GM19324 (cell line): Measurements from ENCODE around the gene CABLES1.
"Not testable (repeated sequence)": the region's sequence is repeated elsewhere in the genome, so short reads cannot be mapped to it uniquely, and the experiment has no call there.

Experiments used
- ATAC-seq: cut with Tn5 transposase; IDR thresholded peaks from one replicate; pipeline ENCODE4 v1.9.1; 2021; ENCODE audit warnings: mild to moderate bottlenecking, moderate library complexity; ENCODE audit not compliant: unreplicated experiment, low FRiP score

The CABLES1 gene

GRCh38 chr18:23109163-23109562 lies 26.1 kb upstream of the CABLES1 start:
- ATAC-seq = not testable (repeated sequence)

GRCh38 chr18:23113576-23113975 lies 21.7 kb upstream of the CABLES1 start:
- no peak for ATAC-seq

GRCh38 chr18:23114171-23114881 lies 21.0 kb upstream of the CABLES1 start:
- no peak for ATAC-seq

- ATAC-seq = no peak
Observed at GRCh38 chr18:23114911-23115310, 20.4 kb upstream of the CABLES1 start.

GRCh38 chr18:23115683-23116096 lies 19.6 kb upstream of the CABLES1 start:
- ATAC-seq = no peak

- no peak for ATAC-seq
Observed at GRCh38 chr18:23121133-23121532, 14.2 kb upstream of the CABLES1 start.

- ATAC-seq = no peak
Observed at GRCh38 chr18:23122334-23123229, 12.7 kb upstream of the CABLES1 start.

- no peak for ATAC-seq
Observed at GRCh38 chr18:23126376-23127056, 8.8 kb upstream of the CABLES1 start.

GRCh38 chr18:23127090-23127489 lies 8.2 kb upstream of the CABLES1 start:
- no peak for ATAC-seq

GRCh38 chr18:23129355-23130002 lies 5.8 kb upstream of the CABLES1 start:
- ATAC-seq = no peak

GRCh38 chr18:23131693-23132319 lies 3.5 kb upstream of the CABLES1 start:
- ATAC-seq = no peak

GRCh38 chr18:23133860-23134779 lies 1.2 kb upstream of the CABLES1 start:
- peak; percentile 25 for ATAC-seq

- peak; percentile 41 for ATAC-seq
Observed at GRCh38 chr18:23135550-23136325, 453 bp downstream of the CABLES1 start.

- ATAC-seq = peak; percentile 25
Observed at GRCh38 chr18:23136326-23137096, 1.2 kb downstream of the CABLES1 start.

GRCh38 chr18:23137097-23137635 lies 1.9 kb downstream of the CABLES1 start:
- ATAC-seq = no peak

GRCh38 chr18:23137788-23138216 lies 2.5 kb downstream of the CABLES1 start:
- no peak for ATAC-seq

GRCh38 chr18:23138471-23138870 lies 3.2 kb downstream of the CABLES1 start:
- no peak for ATAC-seq
